Upper lobe of left lung (tissue), 6 donors: ENCODE results near the gene C1orf21. TPM values are rescaled to one million over a fixed set of nuclear protein-coding genes. Genes with fewer than 3 reads are reported as not detected.

Source experiments
- ATAC-seq, 2 donors: fragments of 200-7000 bp; cut with Tn5 transposase; one replicate each; pipeline ENCODE4 v1.9.1; 2022; ENCODE audit warnings: mild to moderate bottlenecking in 2 of 2, moderate library complexity in 2 of 2; ENCODE audit not compliant: low FRiP score in 2 of 2
- DNase-seq, 2 donors: peaks; one replicate each; pipeline ENCODE4 v3.0.0-alpha.2; 2019 to 2020
- H3K27ac ChIP-seq, 4 donors: fragments of 200-600 bp; sonication (generic); one replicate each; pipeline ENCODE4 v1.5.1; 2016 to 2019
- H3K27me3 ChIP-seq, 4 donors: fragments of 200-600 bp; sonication (generic); one replicate each; pipeline ENCODE4 v1.5.1; 2017 to 2019
- H3K36me3 ChIP-seq, 4 donors: fragments of 200-600 bp; sonication (generic); one replicate each; pipeline ENCODE4 v1.5.1; 2016 to 2019
- H3K4me1 ChIP-seq, 4 donors: fragments of 200-600 bp; sonication (generic); one replicate each; pipeline ENCODE4 v1.5.1; 2018 to 2019
- H3K4me3 ChIP-seq, 4 donors: fragments of 200-600 bp; sonication (generic); one replicate each; pipeline ENCODE4 v1.5.1; 2017 to 2019; ENCODE audit warnings: mild to moderate bottlenecking in 2 of 4, moderate library complexity in 1 of 4
- H3K9me3 ChIP-seq, 4 donors: fragments of 200-600 bp; sonication (generic); one replicate each; pipeline ENCODE4 v1.5.1; 2018 to 2019
- EP300 ChIP-seq, 4 donors: sonication (generic); formaldehyde crosslinking; IDR thresholded peaks; one replicate each; pipeline ENCODE4 v1.5.1; 2017; ENCODE audit warnings: antibody characterized with exemption in 4 of 4, control low read depth in 2 of 4
- POLR2A ChIP-seq, 4 donors: fragments of 450-650 bp; IDR thresholded peaks; one replicate each; pipeline ENCODE4 v1.5.1; 2016 to 2017; ENCODE audit warnings: antibody characterized with exemption in 4 of 4, mild to moderate bottlenecking in 2 of 4
- POLR2AphosphoS5 ChIP-seq, 2 donors: sonication (generic); formaldehyde crosslinking; IDR thresholded peaks; one replicate each; pipeline ENCODE4 v1.5.1; 2017; ENCODE audit warnings: antibody characterized with exemption in 2 of 2
- WGBS, 2 donors: methylation state at CpG; one replicate each; pipeline ENCODE4 v1.1.5; 2017 to 2018; 5-methylcytosine and 5-hydroxymethylcytosine counted together
- total RNA-seq, 6 donors: library from RNA; depleted of rRNA in 4 of 6; stranded (reverse); fragments of >200 nt in 4 of 6; gene quantifications; one replicate each; pipeline versions ENCODE4 v1.1.0 to v1.2.1, GENCODE V29; 2016 to 2021
- TF ChIP-seq, protein P1 (sequence below), 6 experiments: fragments of 450-650 bp in 4 of 6; fragments of 200-600 bp in 2 of 6; sonication (generic) in 2 of 6; IDR thresholded peaks; one replicate each; pipeline ENCODE4 v1.5.1; 2016 to 2019; ENCODE audit warnings: antibody characterized with exemption in 6 of 6
- donor health status: DM: no; HTN: no; CAD: no; lungs with moderate emphysema.
- donor health status: DM: no; HTN: yes; CAD: no; lungs with severe emphysema.

Gene C1orf21
- total RNA-seq, 6 donors from 2014 or later: 21.4 to 110 (median 49.2) TPM

DNA sequence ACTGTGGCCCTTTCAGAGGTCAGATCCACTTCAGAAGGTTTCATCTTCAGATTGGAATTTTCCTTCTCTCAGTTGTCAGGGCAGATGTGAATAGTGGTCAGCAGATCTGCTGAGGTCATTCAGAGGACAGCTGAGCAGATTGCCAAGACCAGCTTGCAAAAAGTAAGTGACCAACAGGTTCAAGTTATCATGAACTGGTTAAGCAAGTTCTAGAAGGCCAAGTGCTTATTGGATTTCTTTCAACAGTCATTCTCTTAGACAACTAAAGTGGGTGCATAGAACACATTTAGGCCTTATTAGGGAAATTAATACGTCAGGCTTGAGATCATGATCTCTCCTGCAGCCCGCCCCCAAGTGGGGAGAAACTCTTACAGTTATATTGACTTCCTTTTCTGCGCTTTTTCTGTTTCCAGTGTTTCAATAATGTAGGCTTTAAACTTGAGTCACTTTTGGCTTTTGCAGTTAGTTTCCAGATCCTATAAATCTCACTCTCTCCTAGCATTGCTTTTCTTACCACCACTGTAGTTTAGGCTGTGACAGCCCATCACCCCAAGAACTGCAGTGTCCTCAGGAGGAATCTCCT, 96.4 kb downstream of the C1orf21 start:
- Histone ChIP-seq H3K4me3 (no peak overlapping the region), H3K4me1 (peaks cover 15 to 47% (median 32%) of the 10 kb centered on the region in 4 donors), H3K36me3 (peaks cover 0 to 3% (median 0%) of the 10 kb centered on the region in 4 donors), H3K27ac (peak overlapping the region; percentile 5 to 74 (median 63)), H3K27me3 (no peaks in the 10 kb centered on the region), H3K9me3 (no peaks in the 10 kb centered on the region)
- ATAC-seq: peak; percentile 81 to 82
- whole genome bisulfite sequencing, 2 donors: 46 to 49% methylated on average over 3 of the region's 3 CpGs
- TF ChIP-seq, protein P1, sequence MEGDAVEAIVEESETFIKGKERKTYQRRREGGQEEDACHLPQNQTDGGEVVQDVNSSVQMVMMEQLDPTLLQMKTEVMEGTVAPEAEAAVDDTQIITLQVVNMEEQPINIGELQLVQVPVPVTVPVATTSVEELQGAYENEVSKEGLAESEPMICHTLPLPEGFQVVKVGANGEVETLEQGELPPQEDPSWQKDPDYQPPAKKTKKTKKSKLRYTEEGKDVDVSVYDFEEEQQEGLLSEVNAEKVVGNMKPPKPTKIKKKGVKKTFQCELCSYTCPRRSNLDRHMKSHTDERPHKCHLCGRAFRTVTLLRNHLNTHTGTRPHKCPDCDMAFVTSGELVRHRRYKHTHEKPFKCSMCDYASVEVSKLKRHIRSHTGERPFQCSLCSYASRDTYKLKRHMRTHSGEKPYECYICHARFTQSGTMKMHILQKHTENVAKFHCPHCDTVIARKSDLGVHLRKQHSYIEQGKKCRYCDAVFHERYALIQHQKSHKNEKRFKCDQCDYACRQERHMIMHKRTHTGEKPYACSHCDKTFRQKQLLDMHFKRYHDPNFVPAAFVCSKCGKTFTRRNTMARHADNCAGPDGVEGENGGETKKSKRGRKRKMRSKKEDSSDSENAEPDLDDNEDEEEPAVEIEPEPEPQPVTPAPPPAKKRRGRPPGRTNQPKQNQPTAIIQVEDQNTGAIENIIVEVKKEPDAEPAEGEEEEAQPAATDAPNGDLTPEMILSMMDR (IDR thresholded peaks at IDR 0.05): peak in 3 of 6 experiments; percentile 22 to 33 (median 24)
- TF ChIP-seq POLR2AphosphoS5 (IDR thresholded peaks at IDR 0.05): peak; percentile 35 to 38
- TF ChIP-seq POLR2A (IDR thresholded peaks at IDR 0.05): no peak
- peak in 1 of 4 donors; percentile 76 for TF ChIP-seq EP300 (IDR thresholded peaks at IDR 0.05)
- peak in 1 of 2 donors; percentile 72 for DNase-seq

DNA sequence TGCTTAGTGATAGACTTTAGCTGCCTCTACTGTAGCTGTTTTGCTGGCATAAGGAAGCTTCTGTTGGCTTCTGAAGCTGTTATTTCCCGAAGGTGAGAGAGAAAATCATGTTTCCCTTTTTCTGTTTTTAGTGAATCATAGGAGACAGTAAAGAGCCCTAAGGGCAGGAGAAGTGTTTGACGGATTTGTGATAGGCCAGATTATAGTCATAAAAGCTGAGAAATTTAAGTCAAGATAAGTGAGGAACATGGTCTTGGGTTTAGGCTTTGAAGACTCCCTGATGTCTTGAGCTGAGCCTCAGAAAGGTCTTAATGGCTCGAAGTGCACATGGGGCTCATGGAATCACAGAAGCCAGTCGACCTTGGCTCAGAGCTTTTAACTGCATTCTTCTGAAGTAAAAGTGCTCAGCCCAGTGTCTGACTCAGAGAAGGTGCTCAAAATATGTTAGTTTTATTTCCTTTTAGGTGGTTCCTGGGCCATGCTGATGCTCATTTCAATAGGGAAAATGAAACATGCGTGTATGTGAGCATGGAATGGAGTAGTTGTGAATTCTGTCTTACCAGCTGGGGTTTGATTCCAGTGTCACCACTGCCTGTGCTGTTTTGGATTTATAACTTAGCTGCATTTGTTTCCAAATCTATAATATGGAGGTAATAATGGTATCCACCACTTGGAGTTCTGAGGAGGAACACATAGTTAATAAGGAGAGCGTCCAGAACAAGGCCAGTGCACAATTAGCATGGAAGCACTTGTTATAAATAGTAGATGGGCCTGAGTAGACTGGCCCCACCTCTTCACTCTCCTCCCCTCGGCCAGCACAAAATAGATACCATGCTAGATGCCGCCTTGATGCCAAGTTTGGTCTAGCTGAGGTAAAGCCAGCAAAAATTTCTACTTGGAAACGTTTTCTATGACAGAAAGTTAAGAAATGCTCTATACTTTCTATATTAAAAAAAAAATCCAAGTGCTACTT, 99.2 kb downstream of the C1orf21 start:
- DNase-seq: no peak
- Histone ChIP-seq H3K4me1 (peaks cover 18 to 49% (median 33%) of the 10 kb centered on the region in 4 donors), H3K27me3 (no peaks in the 10 kb centered on the region), H3K27ac (peak overlapping the region; percentile 20 to 62 (median 38)), H3K4me3 (no peak overlapping the region), H3K36me3 (no peaks in the 10 kb centered on the region), H3K9me3 (no peaks in the 10 kb centered on the region)
- WGBS, 2 donors: 71% methylated on average over 9 of the region's 9 CpGs
- TF ChIP-seq EP300 (IDR thresholded peaks at IDR 0.05) (no peak), POLR2A (IDR thresholded peaks at IDR 0.05) (no peak), POLR2AphosphoS5 (IDR thresholded peaks at IDR 0.05) (no peak)
- TF ChIP-seq, protein P1 (IDR thresholded peaks at IDR 0.05): no peak
- no peak for ATAC-seq

DNA sequence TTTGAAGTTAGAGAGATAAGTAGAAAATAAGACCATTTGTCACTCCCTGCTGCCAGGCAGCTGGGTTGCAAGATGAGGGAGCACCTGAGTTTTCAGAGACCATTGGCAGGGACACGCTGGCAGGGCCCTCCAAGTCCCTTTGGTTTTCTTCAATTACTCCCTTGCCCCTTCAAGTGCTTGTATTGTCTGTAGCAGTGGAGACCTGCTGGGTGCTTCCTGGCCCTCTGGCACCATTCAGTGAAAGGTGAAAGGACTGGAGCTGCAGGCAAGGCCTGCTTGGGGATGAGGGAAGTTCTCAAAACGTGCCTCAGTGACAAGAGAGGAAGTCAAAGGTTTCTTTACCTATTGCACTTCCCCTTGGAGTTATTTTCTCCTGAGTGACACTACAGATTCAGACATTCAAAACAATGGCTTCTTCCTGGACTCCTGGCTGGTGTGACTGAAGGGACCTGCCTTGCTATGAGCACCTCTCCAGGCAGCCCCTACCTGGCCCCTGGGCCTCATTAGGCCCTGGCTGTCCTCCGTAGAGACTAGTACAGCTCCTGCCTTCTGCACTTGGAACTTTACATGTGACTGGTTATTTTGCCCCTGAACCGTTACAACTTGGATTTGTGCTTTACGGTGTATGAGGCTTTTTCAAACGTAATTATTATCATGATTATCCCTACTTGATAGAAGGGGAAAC, 100.1 kb downstream of the C1orf21 start:
- 75 to 79% methylated on average over 6 of the region's 6 CpGs for WGBS, 2 donors
- Histone ChIP-seq H3K27me3 (no peaks in the 10 kb centered on the region), H3K4me1 (peaks cover 25 to 58% (median 39%) of the 10 kb centered on the region in 4 donors), H3K9me3 (no peaks in the 10 kb centered on the region), H3K27ac (peak overlapping the region in 3 of 4 donors; percentile 14 to 62 (median 29)), H3K36me3 (no peaks in the 10 kb centered on the region), H3K4me3 (no peak overlapping the region)
- TF ChIP-seq EP300 (IDR thresholded peaks at IDR 0.05): no peak
- ATAC-seq (no peak), DNase-seq (no peak)

DNA sequence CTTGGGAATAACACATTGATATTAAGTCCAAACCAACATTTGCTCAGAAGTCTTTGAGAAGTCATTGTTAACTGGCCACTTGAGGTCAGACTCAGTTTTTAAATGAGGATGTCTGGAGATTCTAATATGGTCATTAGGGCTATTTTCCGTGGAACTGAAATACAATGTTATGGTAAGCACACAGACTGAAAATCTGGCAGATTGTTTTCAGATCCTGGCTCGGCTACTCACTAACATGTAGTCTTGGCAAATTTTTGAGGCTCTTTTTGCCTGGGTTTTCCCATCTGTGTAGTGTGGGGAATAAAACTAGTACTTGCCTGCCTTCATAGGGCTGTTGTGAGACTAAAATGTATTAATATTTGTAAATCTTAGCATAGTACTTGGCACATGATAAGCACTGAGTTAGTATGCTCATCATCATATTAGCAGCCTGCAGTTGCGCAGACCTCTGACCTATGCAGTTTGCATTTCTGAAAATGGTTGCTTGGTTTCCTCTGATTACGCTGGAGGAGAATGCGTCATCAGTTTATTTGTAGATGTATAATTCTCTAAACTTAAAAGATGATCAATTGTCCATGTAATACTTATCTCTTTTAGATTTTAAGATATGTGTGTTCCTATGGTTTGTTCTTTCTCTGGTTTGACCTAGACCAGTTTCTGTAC, 100.8 kb downstream of the C1orf21 start:
- Histone ChIP-seq H3K36me3 (no peaks in the 10 kb centered on the region), H3K4me1 (peaks cover 31 to 59% (median 45%) of the 10 kb centered on the region in 4 donors), H3K27me3 (no peaks in the 10 kb centered on the region), H3K27ac (no peak overlapping the region), H3K9me3 (no peaks in the 10 kb centered on the region), H3K4me3 (no peak overlapping the region)
- TF ChIP-seq POLR2AphosphoS5 (IDR thresholded peaks at IDR 0.05) (no peak), EP300 (IDR thresholded peaks at IDR 0.05) (no peak), POLR2A (IDR thresholded peaks at IDR 0.05) (no peak)
- TF ChIP-seq, protein P1 (IDR thresholded peaks at IDR 0.05): no peak
- ATAC-seq: no peak
- 92 to 93% methylated on average over 5 of the region's 5 CpGs for WGBS, 2 donors
- no peak for DNase-seq
